GM18907 (cell line): ENCODE measurements around the gene FAM149B1.

Experiments used
- ATAC-seq: cut with Tn5 transposase; IDR thresholded peaks from one replicate; pipeline ENCODE4 v1.9.1; 2021; ENCODE audit warnings: mild to moderate bottlenecking, moderate library complexity; ENCODE audit not compliant: unreplicated experiment

The FAM149B1 gene

DNA sequence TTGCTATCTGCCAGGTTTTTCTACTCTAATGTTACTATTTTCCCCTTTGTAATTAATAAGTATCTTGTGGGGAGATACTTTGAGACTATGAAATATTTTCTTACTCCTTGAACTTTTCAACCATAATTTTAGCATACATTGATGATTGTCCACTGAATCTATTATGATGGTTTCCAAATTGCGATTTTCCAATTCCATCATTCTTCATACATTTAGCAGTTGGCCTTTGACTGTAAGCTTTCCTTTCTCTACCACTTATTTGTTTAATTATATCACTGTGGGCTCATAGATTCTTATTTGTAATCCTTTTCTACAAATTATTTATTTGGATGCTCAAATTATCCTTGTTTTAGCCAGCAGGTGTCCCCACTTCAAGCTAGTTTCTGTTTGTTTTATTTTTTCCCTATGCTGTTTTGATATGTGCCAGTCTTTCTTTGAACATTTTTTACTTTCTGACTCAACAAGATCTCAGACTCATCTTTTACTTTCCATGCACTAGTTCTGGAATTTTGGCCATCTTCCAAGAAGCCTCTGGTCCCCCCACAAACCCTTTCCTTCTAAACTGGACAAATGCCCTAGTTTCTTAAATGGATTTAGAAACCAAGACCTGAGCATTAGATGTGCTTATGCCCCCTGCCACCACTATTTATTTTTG lies 95.9 kb downstream of the FAM149B1 start:
- no peak for ATAC-seq

DNA sequence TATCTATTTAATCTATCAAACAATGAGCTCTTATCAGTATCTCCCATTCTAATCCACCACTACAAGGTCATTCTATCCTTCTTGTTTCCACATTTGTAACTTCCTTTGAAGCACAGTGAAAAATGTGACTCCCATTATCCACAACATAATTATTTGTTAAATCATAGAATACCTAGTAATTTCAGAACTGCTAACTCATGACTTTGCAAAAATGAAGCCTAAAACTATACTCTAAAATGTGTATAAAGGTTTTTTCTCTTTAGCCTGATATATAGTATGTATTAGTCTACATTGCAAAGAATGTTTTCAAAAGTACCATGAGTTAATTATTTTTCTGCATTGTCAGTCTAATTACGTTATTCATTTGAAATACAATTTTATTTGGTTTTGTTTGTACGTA lies 96.5 kb downstream of the FAM149B1 start:
- no peak for ATAC-seq

DNA sequence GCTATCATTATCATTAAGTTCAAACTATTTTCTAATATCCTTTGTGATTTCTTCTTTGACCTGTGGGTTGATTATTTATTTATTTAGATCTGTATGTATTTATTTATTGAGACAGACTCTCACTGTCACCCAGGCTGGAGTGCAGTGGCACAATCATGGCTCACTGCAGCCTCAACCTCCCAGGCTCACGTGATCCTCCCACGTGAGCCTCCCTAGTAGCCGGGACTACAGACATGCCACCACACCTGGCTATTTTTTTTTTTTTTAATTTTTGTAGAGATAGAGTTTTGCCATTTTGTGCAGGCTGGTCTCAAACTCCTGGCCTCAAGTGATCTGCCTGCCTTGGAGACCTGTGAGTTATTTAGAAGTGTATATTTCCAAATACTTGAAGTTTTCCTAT lies 113.2 kb downstream of the FAM149B1 start:
- no peak for ATAC-seq

- ATAC-seq = no peak
These were observed 119.5 kb downstream of the FAM149B1 start for GRCh38 chr10:73287441-73287840.

DNA sequence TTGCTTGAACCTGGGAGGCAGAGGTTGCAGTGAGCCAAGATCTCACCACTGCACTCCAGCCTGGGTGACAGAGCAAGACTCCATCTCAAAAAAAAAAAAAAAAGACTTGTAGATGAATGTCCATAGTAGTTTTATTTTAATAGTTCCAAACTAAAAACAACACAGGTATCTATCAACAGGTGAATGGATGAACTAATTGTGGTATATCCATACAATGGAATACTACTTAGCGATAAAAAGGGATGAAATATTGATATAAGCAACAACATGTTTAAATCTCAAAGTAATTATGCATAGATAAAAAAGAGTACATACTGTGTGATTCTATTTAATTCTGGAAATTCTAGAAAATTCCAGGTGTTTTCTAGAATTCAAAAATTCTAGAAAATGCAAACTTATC lies 122.0 kb downstream of the FAM149B1 start:
- ATAC-seq = no peak

DNA sequence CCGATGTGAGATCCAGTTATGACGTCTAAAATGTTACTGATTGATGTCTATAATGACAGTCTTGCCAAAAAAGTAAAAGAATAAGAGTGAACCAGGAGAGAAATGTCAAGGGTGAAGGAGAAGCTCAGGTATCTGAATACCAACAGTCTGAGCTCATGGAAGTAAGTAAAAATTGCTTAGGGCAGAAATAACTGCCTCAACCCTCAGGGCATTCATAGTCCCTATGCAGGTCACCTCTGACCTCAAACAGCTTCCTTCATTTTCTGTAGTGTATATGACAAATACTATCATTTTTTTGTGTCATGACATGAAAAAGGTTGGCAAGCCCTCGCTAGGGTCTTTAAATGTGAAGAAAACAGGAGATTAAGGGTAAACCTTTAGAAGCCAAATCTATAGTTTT lies 125.5 kb downstream of the FAM149B1 start:
- no peak for ATAC-seq
